ENCODE data around the gene SOWAHA. TPM values are rescaled to one million over a fixed set of nuclear protein-coding genes. Genes with fewer than 3 reads are reported as not detected.
A peak's percentile ranks its signal among the peaks of the same experiment; 100 is the strongest.

The SOWAHA gene
- total and polyA plus RNA-seq, 11 donors = 0.03 to 0.50 (median 0.24) TPM; not detected in 6

GRCh38 chr5:132777209-132778069 lies 35.7 kb upstream of the SOWAHA start, which contains the start of gene SEPTIN8:
SEPTIN8 (minus strand) TSS chr5:132777239; CDS start chr5:132777137, 102 bp downstream.
- peak within 1 kb of the TSS; percentile 65 to 98 (median 90) for H3K4me3 ChIP-seq
- peaks cover 0 to 52% (median 33%) of the 10 kb centered on the region in 12 donors for H3K4me1 ChIP-seq
- ATAC-seq (peak in 3 of 4 donors; percentile 58 to 66 (median 59)), DNase-seq (peak; percentile 56 to 75 (median 70))
- H3K27ac ChIP-seq = peak within 1 kb of the TSS; percentile 72 to 92 (median 86)
- no peaks in the 10 kb centered on the region for H3K9me3 ChIP-seq
- peaks cover 0 to 4% (median 0%) of the 10 kb centered on the region in 9 donors for H3K27me3 ChIP-seq
- WGBS, 4 donors = 2 to 5% (median 2%) methylated on average over 18 to 82 of the region's 82 CpGs
- no peaks in the 10 kb centered on the region for H3K36me3 ChIP-seq
- TF ChIP-seq, protein P1, sequence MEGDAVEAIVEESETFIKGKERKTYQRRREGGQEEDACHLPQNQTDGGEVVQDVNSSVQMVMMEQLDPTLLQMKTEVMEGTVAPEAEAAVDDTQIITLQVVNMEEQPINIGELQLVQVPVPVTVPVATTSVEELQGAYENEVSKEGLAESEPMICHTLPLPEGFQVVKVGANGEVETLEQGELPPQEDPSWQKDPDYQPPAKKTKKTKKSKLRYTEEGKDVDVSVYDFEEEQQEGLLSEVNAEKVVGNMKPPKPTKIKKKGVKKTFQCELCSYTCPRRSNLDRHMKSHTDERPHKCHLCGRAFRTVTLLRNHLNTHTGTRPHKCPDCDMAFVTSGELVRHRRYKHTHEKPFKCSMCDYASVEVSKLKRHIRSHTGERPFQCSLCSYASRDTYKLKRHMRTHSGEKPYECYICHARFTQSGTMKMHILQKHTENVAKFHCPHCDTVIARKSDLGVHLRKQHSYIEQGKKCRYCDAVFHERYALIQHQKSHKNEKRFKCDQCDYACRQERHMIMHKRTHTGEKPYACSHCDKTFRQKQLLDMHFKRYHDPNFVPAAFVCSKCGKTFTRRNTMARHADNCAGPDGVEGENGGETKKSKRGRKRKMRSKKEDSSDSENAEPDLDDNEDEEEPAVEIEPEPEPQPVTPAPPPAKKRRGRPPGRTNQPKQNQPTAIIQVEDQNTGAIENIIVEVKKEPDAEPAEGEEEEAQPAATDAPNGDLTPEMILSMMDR (IDR thresholded peaks at IDR 0.05) = peak in 1 of 12 donors; percentile 11
- TF ChIP-seq POLR2A (IDR thresholded peaks at IDR 0.05) = peak in 1 of 2 donors; percentile 15
- intact Hi-C loops (cut with DNase I) = loop anchor here in 3 of 10 donors (5.0 kb wide), 4 partner anchors 35 to 90 kb away; partner anchors contain the start of genes GDF9 (in 1 of the 3), KIF3A (in 1 of the 3), SOWAHA (in 1 of the 3) and UQCRQ (in 1 of the 3)

GRCh38 chr5:132778129-132778528 lies 35.0 kb upstream of the SOWAHA start:
- DNase-seq (no peak), ATAC-seq (no peak)
- Histone ChIP-seq H3K4me1 (peaks cover 0 to 49% (median 26%) of the 10 kb centered on the region in 12 donors), H3K27ac (peak overlapping the region in 9 of 12 donors; percentile 72 to 92 (median 85)), H3K4me3 (peak overlapping the region in 11 of 12 donors; percentile 65 to 98 (median 92)), H3K36me3 (no peaks in the 10 kb centered on the region), H3K27me3 (peaks cover 0 to 4% (median 0%) of the 10 kb centered on the region in 9 donors), H3K9me3 (no peaks in the 10 kb centered on the region)
- intact Hi-C loops (cut with DNase I) = loop anchor here in 3 of 10 donors (5.0 kb wide), 4 partner anchors 34 to 89 kb away; partner anchors contain the start of genes GDF9 (in 1 of the 3), KIF3A (in 1 of the 3), SOWAHA (in 1 of the 3) and UQCRQ (in 1 of the 3)
- 53 to 86% (median 67%) methylated on average over 4 of the region's 4 CpGs for WGBS, 4 donors
- TF ChIP-seq, protein P1 (IDR thresholded peaks at IDR 0.05) = no peak
- no peak for TF ChIP-seq POLR2A (IDR thresholded peaks at IDR 0.05)

GRCh38 chr5:132778856-132779255 lies 34.2 kb upstream of the SOWAHA start:
- Histone ChIP-seq H3K27me3 (peaks cover 0 to 4% (median 0%) of the 10 kb centered on the region in 9 donors), H3K36me3 (no peaks in the 10 kb centered on the region), H3K4me1 (peaks cover 0 to 46% (median 23%) of the 10 kb centered on the region in 12 donors), H3K9me3 (no peaks in the 10 kb centered on the region), H3K27ac (no peak overlapping the region), H3K4me3 (no peak overlapping the region)
- intact Hi-C loops (cut with DNase I) = loop anchor here in 3 of 10 donors (5.0 kb wide), 4 partner anchors 33 to 88 kb away; partner anchors contain the start of genes GDF9 (in 1 of the 3), KIF3A (in 1 of the 3), SOWAHA (in 1 of the 3) and UQCRQ (in 1 of the 3)
- WGBS, 4 donors = 74 to 94% (median 85%) methylated on average over 5 of the region's 5 CpGs
- DNase-seq (no peak), ATAC-seq (no peak)
- no peak for TF ChIP-seq POLR2A (IDR thresholded peaks at IDR 0.05)
- TF ChIP-seq, protein P1 (IDR thresholded peaks at IDR 0.05) = no peak

Data from heart left ventricle (tissue), 16 donors.